TTC549 (cell line): ENCODE data around the gene KATNB1.

ENCODE experiments used
- FAIRE-seq: peaks from 2 replicates; lab custom pipeline; 2012; peaks lifted over from hg19 to GRCh38; lab: Jason Lieb, UNC

The KATNB1 gene

DNA sequence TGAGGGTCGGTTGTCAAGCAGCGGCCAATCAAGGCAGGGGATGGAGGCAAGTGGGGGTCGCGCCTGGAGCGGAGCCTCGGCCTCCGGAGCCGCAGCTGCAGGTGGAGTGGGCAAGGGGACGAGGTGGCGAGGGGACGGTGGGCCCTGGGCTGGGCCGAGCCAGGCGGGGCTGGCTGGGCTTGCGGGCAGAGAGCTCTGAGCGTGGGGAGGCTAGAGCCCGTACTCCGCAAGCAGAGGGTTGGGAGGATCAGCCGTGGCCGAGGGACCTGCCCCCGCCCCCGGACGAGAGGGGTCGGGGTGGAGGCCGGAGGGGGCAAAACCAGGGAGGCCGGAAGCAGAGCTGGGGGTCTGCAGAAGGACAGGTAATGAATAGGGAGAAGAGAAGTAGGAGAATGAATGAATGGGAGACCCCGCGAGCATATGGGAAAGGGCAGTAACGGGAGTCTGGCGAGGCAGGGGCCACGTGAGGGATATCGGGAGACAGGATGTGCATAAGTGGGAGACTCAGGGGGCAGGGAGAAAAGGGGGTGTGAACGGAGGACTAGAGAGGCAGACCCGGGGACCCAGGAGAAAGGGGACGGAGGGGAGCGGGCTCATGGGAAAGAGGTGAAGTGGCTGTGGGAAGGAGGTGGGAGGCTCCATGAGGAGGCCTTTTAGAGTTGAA is at the start of gene KATNB1:
Gene KATNB1, plus strand, starts transcription at position 16 of the 664 bp plus-strand sequence. CDS start 1,474 bp downstream, outside the sequence.
- no peak for FAIRE-seq

GRCh38 chr16:57686577-57686976 is 49.0 kb upstream of the KATNB1 start:
- no peak for FAIRE-seq

GRCh38 chr16:57687363-57687929 is 48.1 kb upstream of the KATNB1 start:
- FAIRE-seq: no peak

DNA sequence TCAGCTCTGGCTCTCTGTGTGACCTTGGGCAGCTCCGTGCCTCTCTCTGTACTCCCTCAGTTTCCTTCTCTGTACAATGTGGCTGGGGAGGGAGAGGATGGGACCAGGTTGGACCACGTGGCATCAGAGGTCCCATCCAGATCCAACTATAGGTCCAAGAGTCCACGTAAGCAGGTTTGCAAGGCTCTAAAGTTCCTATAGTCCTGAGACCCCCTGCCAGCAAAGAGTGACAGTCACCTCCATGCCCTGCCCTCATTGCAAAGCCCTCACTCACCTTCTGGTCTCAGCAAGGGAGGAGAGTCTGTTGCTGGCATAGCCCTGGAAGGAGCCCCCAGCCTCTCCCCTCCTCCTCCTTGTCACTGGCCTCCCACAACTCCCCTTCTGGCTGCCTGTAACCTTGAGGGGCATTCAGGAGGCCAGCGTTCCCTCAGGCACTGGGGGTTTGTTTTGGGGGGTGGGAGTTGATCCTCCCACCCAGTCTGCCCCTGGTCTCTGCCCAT is 47.0 kb upstream of the KATNB1 start:
- FAIRE-seq: no peak

GRCh38 chr16:57688987-57689761 is 46.4 kb upstream of the KATNB1 start:
- no peak for FAIRE-seq

GRCh38 chr16:57689762-57690558 is 45.6 kb upstream of the KATNB1 start:
- FAIRE-seq: no peak

DNA sequence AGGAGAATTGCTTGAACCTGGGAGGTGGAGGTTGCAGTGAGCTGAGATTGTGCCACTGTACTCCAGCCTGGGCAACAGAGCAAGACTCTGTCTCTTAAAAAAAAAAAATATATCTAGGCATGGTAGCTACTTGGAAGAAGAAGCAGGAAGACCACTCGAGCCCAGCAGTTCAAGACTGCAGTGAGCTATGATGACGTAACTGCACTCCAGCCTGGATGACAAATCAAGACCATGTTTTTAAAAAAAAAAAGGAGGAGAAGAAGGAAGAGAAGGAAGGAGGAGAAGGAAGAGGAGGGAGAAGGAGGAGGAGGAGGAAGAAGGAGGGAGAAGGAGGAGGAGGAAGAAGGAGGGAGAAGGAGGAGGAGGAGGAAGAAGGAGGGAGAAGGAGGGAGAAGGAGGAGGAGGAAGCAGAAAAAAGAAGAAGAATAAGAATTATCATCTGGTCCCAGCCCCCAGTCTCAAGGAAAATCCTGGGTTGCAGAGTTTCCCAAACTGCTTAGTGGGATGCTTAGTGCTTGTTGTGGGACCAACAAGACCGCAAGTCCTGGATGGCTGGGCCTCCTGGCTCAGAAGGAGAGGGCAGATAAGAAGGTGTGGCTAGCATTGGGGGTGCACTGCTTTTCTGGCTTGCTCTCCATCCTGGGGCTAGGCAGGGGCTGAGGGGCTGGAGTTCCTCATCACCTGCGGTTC is 44.6 kb upstream of the KATNB1 start:
- no peak for FAIRE-seq

GRCh38 chr16:57692636-57693035 is 42.9 kb upstream of the KATNB1 start:
- FAIRE-seq: no peak

DNA sequence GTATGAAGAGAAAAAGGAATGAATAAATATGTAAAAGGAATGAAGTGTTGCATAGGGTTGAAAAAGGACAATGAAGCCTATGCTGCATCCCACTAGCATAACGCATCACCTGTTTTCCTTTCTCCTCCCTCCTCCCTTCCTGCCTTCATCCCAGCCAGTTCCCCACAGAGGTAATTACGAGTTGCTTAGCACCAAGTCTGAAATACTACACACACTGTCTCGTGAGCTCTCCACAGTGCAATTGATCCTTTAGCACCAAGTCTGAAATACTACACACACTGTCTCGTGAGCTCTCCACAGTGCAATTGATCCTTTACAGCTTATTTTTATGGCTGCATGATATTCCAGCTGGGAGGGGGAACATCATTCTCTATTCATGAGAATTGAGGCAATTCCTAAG is 42.0 kb upstream of the KATNB1 start:
- no peak for FAIRE-seq

GRCh38 chr16:57694231-57694724 is 41.3 kb upstream of the KATNB1 start:
- no peak for FAIRE-seq

DNA sequence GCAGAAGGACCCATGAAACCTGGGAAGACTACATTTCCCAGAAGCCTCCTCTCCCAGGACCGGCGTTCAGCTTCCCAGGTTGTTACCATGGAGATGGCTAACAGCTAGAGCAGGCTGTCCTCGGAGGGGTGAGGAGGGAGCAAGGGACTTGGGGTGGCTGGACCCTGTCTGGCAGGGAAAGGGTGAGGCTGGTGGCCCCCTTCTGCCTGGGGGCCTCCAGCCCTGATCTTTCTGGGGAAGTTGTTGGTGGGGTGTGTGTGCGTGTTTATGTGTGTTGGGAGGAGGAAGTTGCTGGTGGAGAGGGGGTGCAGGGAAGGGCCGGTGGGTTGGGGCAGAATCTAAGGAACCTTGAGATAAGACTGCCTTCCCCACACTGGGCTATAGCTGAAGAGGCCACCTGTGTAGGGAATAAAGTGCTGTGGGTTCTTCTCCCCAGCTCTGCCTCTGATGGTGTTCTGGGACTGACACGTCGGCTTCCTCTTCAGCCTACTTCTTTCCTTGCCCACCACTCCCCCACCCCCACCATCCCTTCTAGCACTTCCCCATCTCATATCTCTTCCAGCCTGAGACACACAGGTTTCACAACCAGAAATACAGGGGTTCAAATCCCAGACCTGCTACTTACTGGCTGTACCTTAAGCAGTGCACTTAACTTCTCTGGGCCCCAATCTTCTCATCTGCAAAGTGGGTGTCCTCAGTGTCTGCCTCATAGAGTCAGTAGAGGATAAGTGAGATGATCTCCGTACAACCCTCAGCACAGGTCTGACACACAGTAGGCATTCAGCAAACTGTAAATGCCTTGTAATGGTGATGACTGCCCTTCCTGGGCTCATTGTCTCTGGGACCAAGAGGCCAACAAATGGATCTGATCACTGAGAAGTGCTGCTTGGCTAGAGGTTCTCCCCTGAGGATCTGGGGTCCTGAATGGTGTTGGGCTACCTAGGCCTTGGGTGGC is 40.6 kb upstream of the KATNB1 start, which contains the start of gene DRC7:
Gene DRC7, plus strand, starts transcription at position 82 of the 955 bp plus-strand sequence. CDS start 3,144 bp downstream, outside the sequence.
- peak; percentile 29 for FAIRE-seq

DNA sequence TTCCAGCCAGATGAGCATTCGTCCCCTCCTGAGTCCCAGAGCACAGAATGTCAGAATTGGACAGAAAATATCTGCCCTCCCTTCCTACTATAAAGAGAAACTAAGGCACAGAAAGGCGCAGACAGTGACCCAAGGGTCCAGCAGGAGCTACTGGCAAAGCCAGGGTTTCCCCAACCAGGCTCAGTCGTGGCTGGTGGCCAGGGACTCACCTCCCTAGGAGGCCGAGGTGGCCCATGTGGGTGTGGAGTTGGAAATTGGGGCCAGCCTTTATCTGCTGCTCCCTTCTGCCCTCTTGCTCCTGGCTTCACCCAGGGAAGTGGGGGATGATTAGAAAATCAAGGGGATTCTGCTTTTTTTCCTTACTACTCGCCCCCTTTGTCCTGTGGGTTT is 39.9 kb upstream of the KATNB1 start:
- FAIRE-seq: no peak

DNA sequence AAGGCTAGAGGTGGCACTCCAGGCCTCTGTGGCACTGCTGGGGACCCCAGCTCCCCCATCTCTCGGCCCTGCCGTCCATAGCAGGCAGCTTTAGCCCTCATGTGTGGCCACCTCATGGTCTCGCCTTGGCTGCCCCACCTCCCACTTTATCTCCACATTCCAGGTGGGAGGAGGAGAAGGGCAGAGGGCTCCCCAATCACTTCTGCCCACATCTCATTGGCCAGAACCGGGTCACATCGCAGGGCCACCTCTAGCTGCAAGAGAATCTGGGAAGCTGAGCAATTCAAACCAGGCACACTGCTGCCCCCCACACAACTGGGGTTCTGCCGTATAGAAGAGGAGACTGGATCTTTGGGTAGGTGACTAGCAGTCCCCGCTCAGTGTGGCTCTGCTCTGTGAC is 39.3 kb upstream of the KATNB1 start:
- no peak for FAIRE-seq

GRCh38 chr16:57697896-57698537 is 37.6 kb upstream of the KATNB1 start:
- FAIRE-seq: no peak

GRCh38 chr16:57698812-57699405 is 36.7 kb upstream of the KATNB1 start:
- FAIRE-seq: no peak

DNA sequence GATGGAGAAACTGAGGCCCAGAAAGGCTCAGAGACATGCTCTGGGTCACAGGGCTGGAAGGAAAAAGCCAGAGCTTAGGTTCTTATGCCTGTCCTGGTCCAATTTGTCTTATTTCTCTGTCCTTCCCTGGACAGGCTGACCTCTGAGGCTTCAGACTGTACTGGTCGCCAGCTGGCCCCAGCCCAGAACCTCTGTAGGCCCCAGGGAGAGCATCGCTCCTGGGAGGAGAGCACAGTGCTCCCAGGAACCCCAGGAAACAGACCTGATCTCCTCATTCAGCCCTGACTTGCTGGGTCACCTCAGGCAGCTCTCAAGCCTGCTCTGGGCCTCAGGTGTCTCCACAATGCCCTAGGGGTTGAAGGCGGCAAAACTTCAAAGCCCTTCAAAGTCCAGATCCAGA is 36.1 kb upstream of the KATNB1 start:
- FAIRE-seq: no peak

DNA sequence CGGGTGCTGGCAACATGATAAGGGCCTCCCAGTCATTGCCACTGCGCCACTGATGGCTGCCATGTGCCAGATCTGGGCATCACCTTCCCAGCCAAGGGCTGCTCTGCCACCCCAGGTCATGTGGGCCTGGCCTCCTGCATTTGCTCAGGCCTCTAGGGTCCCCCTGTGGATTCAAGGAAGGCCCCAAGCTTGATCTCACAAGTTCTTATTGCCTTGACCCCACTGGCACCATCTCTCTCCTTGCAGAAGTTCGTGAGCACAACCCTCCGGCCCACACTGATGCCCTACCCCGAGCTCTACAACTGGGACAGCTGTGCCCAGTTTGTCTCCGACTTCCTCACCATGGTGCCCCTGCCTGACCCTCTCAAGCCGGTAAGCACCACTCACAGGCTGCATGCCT is 35.7 kb upstream of the KATNB1 start:
- FAIRE-seq: no peak

- FAIRE-seq: no peak
These were observed 34.6 kb upstream of the KATNB1 start for GRCh38 chr16:57700781-57701551.
